COLO668 (cell line): ENCODE measurements around the gene SUN1.
"Not testable (repeated sequence)": the region's sequence is repeated elsewhere in the genome, so short reads cannot be mapped to it uniquely, and the experiment has no call there.

Source experiments
- DNase-seq: peaks from one replicate; lab custom pipeline; 2025; ENCODE audit not compliant: unreplicated experiment; lab: John Stamatoyannopoulos, UW

SUN1 gene

DNA sequence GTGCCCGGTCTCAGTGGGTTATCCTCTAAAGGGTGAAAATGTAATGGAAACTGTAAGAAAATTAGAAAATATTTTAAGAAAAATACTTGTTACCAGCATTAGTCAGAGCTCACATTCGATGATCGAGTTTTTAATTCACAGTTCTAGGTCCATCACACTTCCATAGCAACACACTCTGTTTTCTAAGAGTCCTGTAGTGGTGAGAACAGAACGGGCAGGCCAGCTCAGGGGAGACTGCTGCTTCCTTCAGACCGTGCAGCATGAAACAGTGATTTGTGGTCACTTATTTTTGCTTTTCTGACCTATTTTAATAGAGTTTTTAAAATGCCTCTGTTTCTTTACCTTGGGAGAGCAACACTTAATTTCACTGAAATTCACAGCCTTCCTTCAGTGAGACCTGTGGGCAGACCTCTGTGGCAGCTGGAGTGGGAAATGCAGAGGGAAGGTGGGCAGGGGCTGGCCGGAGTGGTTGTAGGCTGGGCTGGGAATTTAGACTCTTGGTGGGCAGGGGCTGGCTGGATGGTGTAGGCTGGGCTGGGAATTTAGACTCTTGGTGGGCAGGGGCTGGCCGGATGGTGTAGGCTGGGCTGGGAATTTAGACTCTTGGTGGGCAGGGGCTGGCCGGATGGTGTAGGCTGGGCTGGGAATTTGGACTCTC lies 1.5 kb downstream of the SUN1 start:
- DNase-seq, result no peak

DNA sequence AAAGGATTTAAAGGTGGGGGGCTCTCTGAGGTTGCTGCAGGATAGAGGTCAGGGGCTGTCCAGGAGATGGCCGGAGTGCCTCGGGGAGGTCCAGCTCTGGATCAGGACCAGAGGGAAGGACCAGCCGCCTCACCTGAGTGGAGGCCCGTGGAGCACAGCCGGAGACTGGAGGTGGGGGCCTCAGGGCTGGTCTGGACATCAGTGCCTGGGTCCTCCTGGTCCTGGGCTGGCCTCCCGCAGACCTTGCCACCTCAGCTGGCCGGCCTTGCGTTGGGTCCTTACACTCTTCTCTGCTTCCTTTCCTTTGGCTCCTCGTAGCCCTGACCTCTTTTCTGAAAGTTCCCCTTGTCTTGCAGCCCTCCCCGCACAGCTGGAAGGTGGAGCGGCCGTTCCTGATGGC lies 2.0 kb downstream of the SUN1 start:
- no peak for DNase-seq

DNA sequence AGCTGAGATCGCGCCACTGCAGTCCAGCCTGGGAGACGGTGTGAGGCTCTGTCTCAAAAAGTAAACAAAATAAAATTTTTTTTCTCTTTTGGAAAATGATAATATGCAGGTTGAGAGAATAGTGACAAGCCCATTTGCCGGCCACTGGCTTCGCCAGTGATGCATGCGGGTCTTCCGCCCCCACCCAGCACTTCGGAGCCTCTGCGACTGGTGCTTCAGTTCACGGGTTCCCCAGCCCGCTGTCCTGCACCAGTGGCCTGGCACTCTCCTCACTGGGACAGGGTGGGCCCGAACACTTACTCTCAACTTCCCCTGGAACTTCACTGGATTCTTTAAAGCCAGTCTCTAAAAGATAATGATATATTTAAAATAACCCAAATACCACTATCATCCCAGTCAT lies 2.7 kb downstream of the SUN1 start:
- no peak for DNase-seq

DNA sequence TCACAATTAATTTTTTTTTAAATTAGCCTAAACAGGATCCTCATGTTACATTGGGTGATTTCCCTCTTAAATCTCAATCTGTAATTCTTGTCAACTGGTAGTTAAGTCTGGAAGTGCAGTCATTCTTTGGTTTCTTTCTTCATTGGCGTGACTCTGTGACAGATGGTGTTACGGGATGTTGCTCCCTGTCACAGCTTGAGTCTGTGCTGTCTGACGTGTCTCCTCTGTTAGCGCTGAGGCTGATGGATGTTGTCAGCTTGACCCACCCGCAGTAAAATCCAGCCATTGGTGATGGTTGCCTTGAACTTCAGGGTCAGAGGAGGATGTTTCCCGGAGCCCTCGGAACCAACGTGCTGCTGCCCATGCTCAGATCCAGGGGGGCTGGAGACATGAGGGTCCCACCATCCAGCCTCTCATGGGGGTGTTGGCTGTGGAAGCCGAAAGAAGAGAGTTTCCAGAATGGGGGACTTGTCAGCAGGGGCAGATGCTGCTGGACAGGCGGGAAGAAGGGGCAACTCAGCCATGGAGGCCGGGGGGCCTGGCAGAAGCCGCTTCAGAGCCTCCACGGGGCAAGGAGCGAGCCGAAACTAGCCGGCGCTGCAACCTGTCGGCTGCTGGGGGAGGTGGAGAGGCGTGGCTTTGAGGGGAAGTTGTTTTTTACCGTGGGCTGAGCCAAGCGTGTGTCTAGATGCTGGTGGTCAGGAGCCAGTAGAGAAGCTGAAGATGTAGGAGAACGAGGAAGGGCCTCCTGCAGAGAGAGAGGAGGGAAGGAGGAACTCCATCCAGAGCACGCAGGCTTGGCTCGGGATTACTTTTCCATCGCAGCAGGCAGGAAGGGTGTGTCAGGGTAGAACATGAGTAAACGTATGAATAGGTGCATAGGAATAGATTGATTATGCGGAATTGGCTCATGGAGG lies 3.5 kb downstream of the SUN1 start:
- no peak for DNase-seq

DNA sequence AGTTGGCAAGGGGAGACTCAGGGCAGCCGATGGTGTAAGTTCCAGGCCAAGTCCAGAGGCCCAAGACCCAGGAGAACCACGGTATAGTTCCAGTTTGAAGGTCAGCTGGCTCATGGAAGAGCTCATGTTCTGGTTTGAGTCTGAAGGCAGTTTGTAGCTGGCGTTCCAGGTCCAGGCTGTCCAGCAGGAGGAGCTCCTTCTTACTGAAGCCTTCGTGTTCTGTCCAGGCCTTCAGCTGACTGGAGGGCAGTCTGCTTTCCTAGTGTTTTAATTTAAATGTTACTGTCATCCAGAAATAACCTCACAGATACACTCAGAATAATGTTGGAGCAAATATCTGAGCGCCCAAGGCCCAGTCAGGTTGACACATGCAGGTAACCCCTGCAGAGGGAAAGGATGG lies 4.2 kb downstream of the SUN1 start:
- DNase-seq, result peak; percentile 31

DNA sequence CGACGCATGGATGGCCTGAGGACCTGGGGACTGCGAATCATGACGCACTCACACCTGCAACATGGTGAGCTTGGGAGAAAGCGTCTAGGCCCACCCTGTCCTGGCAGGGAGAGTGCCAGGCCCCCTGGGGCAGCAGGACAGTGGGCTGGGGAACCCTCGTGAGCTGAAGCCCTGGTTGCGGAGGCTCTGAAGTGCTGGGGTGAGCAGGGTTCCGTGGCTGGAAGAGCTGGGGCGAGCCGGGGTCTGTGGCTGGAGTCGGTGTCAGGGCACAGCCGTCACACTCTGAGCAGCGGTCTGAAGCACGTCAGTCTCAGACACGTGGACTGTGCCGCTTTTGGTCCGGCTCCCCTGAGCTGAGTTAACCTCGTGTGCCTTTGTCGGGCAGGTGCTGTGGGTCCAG lies 4.7 kb downstream of the SUN1 start:
- DNase-seq, result no peak

DNA sequence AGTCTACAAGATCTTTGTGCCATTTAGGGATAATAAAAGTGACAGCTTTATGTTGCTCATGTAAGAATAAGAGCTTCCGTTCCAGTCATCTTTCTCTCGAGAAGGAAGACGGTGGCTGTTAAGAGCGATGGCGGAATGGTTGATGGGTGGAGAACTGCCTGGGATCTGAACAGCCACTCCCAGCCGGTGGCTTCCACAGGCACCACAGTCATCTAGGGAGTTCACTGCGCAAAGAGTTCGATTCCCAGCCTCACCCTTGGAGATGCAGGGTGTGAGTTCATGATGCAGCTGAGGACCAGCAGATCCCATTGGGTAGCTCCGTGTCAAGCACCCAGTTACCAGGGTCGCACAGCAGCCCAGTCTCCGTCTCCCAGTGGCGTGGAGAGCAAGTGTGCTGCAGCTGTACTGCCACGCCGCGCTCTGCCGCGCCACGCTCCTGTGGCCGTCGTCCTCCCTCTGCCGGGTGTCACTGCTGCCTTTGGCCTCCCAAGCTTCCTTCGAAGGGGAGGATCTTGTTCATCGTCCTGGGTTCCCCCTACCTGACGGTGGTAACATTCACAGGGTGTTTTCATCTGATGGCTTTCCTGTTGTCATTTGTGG lies 7.8 kb downstream of the SUN1 start:
- no peak for DNase-seq

DNA sequence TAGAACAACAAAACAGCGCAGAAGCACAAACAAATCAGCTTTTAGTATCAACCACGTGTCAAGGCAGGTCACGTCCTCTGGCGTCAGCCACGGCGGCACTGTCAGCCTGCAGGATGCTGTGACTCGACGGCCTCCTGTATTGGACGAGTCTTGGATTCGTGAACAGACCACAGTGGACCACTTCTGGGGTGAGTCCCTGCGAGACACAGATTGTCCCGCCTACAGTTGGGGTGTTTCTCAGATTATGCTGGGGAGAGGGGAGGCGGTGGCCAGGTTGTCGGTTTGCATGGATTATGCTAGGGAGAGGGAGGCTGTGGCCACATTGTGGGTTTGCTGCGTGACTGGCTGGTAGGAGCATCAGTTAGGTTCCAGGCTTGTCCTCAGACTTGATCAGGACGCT lies 9.7 kb downstream of the SUN1 start:
- DNase-seq, result no peak

DNA sequence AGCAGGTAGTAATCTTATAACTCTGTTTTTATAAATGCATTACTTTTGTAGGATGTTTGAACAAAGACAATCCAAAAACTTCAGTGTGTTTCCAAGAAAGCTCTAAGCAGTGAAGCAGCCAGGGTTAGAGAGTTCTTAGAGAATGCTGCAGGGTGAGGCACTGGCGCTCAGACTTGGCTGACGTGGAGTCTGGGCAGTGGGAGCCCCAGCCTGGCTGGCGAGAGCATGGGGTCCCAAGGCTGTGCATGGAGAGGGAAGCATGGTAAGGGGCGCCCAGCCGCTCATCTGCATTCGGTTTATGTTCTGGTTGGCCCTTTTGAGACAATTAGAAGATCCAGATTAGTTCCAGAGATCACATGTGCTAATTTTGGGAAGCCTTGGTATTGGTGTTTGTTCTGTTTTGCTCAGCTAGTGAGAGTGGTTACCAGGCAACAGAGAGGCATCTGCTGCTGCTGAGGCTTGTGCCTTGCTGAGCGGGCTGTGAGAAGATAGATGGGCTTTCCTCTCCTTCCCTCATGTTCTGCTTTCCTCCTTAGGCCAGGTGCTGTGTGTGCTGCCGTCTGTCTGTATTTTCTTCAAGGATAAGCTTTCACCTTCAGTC lies 10.3 kb downstream of the SUN1 start:
- DNase-seq, result peak; percentile 12

DNA sequence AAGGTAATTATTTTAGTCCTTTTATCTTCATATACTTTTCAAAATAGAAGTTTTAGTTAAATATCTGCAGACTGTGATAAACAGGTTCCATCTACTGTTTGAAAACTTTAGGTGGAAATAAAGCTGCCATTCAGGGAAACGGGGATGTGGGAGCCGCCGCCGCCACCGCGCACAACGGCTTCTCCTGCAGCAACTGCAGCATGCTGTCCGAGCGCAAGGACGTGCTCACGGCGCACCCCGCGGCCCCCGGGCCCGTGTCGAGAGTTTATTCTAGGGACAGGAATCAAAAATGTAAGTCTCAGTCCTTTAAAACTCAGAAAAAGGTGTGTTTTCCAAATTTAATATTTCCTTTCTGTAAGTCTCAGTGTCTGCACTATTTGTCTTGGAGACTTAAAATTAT lies 11.0 kb downstream of the SUN1 start:
- no peak for DNase-seq

DNA sequence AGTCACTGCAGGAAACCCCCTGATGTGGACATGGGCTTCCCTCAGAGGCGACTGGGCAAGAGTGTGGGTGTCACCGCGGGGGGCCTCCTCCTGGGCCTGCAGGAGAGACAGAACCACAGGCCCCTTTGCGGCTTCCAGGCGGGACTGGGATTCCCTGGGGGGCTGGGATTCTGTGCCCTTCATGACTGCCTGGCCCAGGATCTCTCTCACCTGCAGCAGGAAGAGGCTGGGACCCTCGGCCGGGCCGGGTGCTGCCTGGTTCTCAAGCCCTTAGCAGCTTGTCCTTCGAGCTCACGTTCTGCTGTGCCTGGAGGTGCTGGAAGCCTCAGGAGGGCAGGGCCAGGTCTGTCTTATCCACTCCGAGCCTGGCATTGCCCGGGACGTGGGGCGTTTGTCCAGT lies 11.8 kb downstream of the SUN1 start:
- no peak for DNase-seq

DNA sequence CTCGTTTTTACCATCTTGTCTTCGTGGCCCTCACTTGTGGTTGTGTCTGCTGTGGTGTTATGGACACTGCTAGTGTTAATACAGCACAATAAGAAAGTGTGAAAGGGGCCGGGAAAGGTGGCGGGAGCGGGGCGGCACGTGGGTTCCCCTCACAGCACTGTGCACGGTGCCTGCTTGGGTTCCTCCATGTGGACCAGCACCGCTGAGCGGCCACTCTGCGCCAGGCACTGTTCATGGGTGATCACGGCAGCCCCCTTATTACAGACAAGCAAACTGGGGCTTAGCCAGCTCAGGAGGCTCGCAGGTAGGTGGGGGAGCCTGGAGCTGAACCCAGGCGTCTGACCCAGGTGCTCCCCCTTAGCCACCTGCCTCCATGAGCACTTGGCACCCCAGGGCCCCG lies 12.2 kb downstream of the SUN1 start:
- no peak for DNase-seq

DNA sequence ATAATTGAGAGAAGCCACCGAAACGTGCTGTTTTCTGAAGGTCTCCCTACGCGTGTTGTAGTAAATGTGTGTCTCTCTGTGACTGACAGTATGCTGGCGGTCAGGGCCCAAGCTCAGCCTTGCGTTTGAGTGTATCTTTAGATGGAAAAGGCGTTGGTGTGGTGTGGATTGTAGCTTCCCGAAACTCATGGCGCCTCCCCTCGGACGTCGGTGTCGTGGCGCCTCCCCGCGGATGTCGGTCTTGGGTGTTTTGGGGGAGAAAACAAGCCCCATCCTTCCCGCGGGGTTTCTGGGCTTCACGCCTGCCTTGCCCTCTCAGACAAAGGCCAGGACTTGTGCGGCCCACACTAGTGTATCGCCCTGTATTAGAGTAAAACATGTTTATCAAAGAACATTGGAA lies 12.8 kb downstream of the SUN1 start:
- no peak for DNase-seq

DNA sequence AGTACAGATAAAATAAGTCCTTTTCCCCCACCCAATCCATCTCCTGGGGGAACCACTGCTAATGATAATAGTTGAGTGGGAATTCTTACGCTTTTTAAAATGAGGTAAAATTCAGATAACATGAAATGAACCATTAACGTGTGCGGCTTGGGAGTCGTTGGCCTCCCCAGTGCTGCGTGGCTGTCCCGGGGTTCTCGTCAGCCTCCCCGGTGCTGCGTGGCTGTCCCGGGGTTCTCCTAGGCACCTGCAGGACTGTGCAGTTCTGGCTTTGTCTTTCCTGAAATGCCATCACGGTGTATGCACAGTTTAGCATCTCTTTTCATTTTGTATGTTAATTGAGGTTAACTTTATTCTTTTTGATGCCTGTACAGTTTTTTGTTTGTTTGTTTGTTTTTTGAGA lies 13.5 kb downstream of the SUN1 start:
- DNase-seq, result no peak

DNA sequence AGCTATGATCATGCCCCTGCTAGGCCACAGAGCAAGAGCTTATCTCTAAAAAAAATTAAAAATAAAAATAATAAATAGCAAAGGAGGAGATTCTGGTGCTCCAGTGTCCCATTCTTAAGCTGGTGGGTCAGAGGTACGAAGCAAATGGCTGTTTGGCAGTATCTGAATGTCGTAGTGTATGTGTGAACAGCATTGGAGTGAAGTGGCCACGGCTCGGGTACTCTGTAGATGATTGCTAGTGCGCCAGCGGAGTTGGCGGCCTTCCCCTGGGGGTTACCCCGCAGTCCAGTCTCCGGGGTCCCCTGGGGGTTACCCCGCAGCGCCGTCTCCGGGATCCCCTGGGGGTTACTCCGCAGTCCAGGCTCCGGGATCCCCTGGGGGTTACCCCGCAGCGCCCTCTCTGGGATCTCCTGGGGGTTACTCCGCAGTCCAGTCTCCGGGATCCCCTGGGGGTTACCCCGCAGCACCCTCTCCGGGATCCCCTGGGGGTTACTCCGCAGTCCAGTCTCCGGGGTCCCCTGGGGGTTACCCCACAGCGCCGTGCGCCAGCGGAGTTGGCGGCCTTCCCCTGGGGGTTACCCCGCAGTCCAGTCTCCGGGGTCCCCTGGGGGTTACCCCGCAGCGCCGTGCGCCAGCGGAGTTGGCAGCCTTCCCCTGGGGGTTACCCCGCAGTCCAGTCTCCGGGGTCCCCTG lies 14.8 kb downstream of the SUN1 start:
- DNase-seq, result not testable (repeated sequence)

DNA sequence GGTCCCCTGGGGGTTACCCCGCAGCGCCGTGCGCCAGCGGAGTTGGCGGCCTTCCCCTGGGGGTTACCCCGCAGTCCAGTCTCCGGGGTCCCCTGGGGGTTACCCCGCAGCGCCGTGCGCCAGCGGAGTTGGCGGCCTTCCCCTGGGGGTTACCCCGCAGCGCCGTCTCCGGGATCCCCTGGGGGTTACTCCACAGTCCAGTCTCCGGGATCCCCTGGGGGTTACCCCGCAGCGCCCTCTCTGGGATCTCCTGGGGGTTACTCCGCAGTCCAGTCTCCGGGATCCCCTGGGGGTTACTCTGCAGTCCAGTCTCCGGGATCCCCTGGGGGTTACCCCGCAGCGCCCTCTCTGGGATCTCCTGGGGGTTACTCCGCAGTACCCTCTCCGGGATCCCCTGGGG lies 15.5 kb downstream of the SUN1 start:
- DNase-seq, result not testable (repeated sequence)

DNA sequence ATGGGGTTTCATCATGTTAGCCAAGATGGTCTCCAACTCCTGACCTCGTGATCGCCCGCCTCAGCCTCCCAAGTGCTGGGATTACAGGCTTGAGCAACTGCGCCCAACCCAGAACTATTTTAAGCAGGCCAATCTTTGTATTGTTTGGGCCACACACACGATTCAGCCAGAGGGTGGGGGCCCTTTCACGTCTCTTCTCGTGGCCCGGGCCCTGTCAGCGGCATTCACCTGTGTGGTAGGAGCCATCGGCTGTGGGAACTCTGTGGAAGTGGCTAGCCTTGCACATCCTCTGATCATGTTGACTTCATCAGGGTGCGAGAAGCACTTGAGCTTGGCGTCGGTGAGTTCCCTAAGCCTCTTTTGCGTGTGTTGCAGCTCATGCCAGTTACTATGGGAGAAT lies 16.9 kb downstream of the SUN1 start:
- DNase-seq, result no peak

DNA sequence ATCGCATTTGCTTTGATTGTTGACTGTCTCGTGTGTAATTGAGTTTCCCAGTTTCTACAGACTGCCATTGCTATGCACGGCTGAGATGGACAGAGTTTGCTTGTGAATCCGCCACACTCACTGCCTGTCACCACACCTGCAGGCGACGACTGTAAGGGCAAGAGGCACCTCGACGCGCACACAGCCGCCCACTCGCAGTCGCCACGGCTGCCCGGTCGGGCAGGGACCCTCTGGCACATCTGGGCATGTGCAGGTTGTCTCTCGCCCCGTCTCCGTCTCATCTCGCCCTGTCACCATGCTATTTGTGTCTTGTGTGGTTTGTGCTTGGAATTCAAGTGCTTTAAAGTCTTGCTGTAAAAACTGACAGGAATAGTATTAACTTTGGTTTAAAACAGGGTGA lies 17.5 kb downstream of the SUN1 start:
- no peak for DNase-seq

DNA sequence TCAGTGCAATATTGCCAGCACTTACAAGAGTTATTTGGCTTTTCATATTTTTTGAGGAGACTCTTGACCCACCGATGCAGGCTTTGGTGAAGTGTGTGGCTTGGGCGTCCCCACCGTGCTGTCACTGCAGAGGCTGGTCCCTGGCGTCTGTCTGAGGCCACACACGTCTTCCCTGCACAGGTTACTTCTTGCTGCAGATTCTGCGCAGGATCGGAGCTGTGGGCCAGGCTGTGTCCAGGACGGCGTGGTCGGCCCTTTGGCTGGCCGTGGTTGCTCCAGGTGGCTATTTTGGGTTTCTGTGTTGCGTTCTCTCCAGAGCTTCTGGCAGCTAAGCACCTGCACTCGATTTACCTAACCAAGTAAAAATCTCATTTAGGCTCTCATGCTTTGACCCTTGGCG lies 18.9 kb downstream of the SUN1 start:
- DNase-seq, result no peak

DNA sequence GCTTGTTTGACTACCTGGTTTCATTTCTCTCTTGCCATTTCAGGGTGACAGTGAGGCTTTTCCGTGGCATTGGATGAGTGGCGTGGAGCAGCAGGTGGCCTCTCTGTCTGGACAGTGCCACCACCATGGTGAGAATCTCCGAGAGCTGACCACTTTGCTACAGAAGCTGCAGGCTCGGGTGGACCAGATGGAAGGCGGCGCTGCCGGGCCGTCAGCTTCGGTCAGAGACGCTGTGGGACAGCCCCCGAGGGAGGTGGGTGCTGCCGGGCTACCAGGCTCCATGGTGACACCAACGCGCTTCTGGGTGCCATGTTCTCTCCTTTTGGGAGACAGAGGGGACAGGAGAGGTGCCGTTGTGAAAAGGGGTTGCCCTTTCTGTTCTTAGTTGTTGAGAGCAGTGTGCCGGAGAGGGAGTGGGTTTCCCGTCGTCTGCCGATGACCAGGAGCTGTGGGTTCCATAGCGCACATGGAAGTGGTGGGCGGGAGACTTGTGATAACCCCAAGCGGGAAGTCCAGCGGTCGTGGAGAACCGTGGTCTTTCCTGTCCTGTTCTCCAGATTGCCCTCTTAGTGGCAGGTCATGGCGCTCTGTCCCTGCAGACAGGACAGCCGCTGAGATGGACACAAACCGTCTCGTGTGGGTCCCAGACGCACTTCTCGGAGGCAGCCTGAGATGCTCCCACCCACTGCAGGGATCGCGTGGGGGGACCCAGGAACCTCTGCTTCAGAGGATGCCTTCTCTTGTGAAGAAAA lies 21.3 kb downstream of the SUN1 start:
- no peak for DNase-seq
